Measurements from ENCODE around the gene TBX1.

Gene TBX1

DNA sequence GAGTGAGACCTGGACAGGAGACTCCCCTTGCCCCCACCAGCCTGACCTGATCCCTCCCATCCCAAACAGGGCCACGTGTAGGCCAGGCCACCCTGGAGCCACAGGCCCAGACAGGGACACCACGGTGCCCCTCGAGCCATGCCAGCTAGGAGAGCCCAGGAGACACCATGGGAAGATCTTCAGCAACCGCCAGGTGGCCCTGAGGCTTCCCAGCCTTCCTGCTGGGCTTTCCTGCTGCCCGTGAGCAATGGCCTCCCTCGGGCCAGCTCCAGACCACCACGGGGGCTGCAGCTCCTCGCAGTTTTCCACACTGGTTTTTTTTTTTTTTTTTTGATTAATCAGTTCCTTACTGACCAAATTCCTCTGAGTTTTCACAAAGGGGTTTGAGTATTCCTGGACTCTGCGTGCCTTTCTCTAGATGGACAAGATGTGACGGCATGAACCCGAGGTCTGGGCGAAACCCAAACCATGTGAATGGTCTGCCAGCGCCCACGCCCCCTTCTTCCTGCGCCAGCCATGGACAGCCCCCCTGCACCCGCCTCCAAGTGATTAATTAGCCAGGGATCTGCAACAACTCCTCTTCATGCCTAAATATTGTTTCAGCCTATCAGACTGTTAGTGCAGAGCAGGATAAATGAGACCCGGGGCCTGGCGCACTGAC is 40.9 kb downstream of the TBX1 start:
- no peak for DNase-seq

DNA sequence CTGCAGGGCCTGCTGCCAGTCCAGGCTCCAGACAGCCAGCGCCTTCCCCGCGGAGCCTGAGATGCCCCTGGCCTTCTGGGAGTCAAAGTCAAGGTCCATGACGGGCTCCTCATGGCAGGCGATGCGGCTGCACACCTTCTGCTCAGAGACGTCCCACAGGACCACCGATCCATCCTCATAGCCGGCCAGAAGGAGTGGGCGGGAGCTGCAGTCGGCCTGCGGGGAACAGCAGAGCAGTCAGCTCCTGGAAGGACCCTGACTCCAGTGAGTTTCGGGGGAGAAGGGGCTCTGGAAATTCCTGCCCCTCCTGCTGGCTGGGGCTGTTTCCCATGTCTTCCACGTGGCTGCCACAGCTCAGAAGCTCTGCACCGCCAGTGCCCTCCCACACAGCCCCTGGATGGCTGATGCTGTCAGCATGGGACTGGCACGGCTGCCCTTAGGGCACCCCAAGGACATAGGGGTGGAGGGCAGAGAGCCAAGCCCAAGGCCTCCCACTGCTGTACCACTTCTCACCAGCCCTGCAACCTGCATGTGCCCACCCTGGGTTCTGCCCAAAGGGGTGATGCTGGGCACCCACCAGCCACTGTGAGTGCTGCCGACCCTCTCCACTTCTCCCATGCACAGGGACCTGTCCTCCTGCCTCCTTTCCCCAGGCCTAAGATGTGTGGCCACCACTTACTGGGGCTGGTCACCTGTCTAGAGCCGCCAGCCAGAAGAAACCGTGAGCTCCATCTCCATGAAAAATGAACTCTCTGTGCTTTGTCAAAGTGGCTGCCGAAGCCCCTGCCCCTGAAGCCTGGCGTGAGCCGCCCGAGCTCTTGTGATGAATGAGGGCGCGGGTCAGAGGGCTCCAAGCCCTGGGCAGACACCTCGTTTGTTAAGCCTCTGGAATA is 41.7 kb downstream of the TBX1 start:
- no peak for DNase-seq

DNA sequence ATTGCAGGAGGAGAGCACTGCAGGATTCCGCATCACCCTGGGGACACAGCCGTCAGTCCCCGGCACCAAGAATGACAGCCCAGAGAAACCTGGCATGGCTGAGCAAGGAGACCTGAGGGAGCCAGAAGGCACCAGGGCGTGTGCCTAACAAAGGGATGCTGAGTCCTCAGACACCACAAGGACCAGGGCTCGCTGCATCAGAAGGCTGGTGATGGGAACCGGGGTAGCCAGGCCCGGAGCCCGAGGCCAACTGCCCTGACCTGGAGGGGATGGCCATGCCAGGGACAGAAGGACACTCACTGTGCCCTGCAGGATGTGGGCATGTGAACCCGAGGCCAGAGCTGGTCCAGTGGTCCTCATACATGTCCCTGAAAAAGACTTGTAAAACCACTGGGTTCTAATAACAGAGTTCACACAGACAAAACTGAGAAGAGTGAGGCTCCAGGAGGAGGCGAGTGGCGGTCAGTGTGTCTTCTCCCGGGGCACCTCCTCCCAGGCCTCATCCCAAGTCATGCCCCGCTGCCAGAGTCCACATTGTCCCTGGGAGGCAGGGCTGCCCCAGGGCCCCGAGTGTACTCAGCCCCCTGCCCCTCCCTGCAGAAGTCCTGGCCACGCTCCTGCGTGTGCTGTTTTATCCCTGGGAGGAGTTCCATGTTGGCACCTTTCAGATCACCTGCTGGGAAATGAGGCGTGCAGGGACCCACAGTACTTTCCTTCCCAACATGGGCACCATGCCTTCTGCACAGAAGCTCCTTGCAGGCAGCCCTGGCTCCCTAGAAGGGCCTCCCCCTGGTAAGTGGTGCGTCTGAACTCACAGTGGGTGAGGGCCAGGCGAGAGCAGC is 42.5 kb downstream of the TBX1 start:
- no peak for DNase-seq

DNA sequence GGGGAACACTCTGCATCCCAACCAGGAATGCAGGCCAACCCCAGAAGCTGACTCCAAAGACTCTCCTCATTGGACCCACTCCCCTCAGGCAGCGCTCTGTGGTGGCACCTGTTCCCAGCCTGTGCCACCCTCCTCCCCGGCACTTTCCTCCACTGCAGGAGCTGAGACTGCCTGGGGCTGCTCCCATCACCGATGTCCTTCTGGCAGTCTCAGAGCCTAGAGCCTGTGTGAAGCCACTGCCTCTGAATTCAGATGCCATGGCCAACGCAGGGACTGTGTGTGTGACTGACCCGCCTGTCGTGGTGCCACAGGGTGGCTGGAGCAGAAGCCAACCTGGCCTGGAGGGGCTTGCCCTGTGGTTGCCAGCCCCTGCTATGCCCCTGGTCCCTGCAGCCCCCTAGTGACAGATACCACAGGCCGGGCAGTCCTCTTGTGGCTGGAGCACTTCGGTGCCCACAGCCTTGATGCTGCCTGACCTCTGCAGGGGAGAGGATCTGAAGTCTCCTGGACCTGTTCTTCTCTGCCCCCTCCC is 43.2 kb downstream of the TBX1 start:
- no peak for DNase-seq

DNA sequence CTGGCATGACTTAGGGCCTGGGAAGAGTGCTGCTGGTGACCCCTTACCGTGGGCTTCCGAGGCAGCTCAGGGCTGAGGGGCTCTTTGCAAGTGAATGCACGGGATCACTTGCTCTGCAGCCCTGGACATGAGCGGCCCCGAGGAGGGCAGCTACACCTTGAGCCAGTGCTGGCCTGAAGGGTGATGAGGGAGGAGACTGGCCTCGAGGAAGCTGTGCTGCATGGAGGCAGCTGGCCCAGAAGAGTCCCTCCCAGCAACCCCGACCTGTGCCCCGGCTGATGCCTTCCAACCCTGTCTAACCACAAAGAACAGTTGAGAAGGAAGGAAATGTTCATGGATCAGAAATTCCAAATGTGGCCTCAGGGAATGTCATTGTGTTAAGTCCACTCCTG is 45.2 kb downstream of the TBX1 start:
- no peak for DNase-seq

DNA sequence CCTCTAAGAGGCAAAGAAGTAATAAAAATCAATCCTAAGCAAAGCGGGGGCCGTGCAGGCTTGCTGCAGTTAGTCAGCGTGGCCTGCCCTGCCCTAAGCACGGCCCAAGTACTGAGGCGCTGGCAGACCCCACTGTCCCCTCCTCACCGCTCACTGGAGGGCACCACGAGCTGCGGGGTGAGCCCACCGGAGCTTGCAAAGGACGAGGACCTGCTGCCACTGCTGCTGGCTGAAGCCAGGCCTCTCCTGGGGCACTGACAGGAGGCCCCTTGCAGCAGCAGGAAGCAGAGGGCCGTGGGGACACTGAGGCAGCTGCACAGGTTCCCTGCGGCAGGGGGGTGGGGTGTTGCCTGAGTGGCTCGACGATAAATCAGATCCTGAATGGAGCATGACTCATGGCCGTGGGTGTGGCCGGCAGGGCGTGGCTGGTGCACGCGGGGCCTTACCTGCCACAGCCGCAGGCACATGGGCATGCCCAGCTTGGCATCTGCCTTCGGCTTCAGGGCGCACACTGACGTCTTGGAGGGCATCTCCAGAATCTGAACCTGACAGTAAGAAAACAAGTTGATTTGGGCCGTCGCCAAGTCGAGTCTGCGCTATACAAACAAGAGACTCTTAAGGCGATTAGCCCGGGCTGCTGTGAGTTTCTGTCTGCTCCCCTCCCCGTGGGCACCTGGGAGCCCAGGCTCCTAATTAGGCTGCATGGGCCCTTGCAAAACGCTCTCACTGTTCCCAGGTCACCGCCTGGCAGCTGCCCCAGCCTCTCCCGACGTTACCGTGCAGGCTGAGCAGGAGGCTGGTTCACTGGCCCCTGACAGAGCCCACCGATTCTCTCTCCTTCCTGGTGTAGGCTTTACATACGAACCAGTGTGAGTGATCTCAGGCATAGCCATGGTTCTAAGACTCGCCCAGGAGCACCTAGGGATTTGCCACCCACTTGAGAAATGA is 45.9 kb downstream of the TBX1 start:
- no peak for DNase-seq

- no peak for DNase-seq
These were observed 46.8 kb downstream of the TBX1 start for GRCh38 chr22:19807161-19807913.

GRCh38 chr22:19807914-19808872 is 47.6 kb downstream of the TBX1 start:
- DNase-seq = no peak

DNA sequence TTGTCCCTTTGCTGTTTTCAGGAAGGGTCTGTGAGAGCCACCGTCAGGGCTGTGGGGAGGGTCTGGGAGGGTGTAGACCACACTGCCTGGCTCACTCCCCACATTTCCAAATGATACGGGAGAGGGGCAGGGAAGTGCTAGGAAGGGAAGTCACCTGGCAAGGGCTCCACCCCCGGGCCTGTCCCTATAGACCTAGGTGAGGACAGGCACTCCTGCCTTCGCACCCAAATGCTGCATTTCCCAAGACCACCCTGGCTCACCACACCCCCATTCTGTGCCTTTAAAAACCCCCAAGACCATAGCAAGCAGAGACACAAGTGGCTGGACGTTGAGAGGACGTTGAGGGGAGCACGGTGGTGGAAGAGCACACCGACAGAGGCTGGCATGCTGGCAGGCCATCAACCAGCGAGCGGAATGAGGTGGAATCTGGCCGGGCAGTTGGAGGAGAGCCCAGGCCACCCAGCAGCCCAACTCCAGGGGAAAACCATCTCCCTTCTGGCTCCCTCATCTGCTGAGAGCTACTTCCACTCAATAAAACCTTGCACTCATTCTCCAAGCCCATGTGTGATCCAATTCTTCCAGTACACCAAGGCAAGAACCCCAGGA is 48.4 kb downstream of the TBX1 start:
- DNase-seq = no peak

DNA sequence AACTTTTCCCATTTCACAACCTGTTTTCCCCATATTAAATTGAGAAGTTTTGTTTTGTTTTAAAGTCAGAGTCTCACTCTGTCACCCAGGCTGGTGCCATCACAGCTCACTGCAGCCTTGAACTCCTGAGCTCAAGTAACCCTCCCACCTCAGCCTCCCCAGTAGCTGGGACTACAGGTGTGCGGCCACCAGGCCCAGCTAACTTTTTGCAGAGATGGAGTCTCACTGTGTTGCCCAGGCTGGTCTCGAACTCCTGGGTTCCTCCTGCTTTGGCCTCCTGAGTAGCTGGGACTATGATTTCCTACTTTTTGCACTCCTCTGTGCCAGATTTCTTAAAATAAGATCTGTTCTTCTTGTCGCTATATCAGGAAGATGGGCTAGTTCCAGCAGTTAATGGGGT is 49.2 kb downstream of the TBX1 start:
- no peak for DNase-seq

DNA sequence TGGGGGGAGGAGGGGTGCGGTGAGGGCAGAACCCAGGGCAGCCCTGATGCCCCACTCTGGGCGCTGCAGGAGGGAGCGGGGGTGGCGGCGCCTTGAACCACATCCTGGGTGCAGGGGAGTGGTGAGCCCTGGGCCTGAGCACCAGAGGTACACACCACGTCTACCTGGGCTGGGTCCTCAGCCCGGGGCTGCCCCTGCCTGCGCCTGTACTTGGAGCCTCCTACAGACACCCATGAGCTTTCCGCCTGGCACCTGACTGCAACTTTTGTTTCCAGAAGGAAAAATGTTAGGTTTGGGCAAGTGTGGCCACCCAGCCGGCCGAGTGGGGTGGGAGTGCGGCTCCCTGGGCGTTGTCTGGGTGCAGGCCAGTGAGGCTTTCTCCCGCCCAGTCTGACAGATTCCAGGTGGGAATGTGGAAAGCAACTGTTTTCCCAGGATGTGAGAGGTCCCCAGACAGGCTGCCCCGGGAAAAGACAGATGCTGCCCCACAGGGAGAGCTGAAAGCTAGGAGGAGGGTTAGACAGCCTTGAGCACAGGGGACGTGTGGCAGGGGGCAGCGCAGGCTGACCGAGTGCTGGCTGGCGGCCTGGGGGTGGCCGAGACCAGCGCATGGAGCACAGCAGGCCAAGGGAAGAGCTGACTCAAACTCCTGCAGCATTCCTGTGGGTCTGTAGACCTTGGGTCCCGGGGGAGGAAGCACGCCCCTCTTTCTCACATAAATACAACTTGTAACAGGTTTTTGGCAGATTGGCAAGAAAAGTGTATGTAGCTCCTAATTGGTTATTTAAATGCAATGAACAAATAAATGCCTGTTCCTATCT is 50.0 kb downstream of the TBX1 start:
- no peak for DNase-seq

DNA sequence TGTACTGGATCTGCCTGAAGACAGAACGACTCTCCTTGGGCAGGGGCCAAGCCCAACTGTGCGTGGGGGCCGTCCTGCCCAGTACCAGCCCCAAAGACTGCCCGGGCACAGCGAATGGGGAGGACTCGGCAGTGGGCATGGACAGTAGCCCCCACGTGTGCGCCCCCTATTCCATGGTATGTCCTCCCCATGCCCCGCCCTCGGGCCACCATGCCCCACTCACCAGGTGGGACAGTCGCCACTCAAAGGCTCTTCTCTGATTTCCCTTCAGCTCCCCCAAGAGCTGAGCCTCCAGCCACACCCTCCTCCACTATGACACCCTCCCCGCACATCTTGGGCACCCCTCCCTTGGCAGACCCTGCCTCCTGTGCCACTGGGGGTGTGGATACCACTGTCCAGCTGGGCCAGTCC is 50.6 kb downstream of the TBX1 start:
- no peak for DNase-seq

- DNase-seq = no peak
These were observed 51.5 kb downstream of the TBX1 start for GRCh38 chr22:19811811-19812771.

DNA sequence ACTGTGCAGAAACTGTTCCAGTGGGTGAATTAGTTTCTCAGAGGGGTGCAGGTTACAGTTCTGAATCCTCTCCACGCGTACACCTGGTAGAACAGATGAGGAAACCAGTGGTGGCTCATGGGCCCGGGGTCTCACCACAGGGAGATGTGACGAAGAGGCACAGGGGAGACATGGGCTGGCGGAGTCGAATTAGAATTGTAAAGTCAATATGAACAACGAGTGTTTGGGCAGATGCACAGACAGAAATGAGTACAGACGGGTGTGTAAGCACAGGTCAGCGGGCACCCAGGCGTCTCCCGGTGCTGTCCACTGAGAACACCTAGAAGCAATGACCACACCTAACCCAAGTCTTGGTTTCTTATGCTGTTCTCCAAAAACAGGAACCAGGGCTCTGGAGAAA is 52.3 kb downstream of the TBX1 start:
- no peak for DNase-seq

- no peak for DNase-seq
These were observed 53.9 kb downstream of the TBX1 start for GRCh38 chr22:19814428-19814827.

DNA sequence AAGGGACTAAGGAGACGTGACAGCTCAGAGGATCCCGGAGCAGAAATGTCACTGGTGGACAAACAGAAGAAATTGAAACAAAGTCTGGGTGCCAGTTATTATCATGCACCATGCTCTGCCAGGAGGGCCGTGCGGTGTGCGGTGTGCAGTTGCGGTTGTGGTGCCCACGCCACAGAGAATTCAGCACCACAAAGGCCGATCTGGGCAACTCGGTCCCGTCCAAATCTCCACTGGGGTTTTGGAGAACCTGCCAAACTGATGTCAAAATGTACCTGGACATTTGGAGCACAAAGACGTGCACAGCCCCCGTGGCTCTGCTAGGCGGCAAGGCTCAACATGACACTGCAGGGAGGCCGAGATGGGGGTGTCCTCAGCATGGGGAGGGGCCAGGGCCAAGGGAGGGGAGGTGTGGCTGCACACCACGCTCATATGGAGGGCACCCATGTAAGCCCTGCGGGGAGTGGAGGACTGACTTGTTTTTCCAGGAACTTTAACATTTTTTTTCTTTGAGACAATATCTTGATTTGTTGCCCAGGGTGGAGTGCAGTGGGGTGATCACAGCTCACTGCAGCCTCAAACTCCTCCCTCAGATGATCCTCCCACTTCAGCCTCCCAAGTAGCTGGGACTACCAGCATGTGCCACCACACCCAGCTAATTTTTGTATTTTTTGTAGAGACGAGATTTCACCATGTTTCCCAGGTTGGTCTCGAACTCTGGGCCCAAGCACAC is 54.7 kb downstream of the TBX1 start:
- DNase-seq = no peak

GRCh38 chr22:19815823-19816290 is 55.3 kb downstream of the TBX1 start:
- DNase-seq = no peak

Data from retina (tissue), 1 donor.